GM20431 (cell line): ENCODE data around the gene TFPT.
"Not testable (repeated sequence)": the region's sequence is repeated elsewhere in the genome, so short reads cannot be mapped to it uniquely, and the experiment has no call there.

ENCODE experiments used
- in situ Hi-C: fragments of 300-500 bp; cut with MseI, MboI; formaldehyde crosslinking; loops from one replicate; pipeline ENCODE4 v1.15.0; 2020; ENCODE audit warnings: low sequenced_read_pairs; ENCODE audit not compliant: unreplicated experiment

TFPT gene

DNA sequence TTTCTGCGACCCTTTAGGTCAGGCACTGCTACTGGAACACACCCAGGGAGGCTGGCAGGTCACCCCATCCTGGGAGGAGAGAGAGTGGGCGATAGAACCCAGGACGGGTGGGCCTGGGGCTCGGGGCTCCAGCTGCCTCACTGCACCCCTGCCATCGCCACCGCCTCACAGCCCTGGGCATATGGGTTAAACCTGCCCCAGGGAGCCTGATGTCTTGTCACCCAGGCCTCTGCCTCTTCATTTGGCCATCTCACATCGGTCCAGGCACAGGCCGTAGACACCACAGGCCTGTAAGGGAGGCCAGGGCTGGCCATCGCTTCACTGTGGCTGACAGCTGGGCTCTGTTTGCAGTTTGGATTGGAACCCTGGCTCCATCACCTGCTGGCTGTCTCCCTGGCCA is 10.3 kb upstream of the TFPT start:
- in situ Hi-C loops = no loop called here

DNA sequence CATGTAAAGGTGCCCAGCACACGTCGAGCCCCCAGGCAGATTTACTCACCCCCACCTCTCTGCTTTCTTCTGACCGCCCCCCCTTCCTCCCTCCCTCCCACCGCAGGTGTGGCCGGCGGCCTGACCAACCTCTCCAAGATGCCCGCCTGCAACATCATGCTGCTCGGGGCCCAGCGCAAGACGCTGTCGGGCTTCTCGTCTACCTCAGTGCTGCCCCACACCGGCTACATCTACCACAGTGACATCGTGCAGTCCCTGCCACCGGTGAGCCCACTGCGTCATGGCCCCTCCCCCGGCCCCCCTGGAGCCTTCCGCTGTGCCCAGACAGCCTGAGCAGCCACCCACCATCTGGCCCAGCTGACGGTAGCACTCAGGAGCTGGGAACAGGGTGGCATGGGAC is 8.9 kb upstream of the TFPT start:
- in situ Hi-C loops = no loop called here

DNA sequence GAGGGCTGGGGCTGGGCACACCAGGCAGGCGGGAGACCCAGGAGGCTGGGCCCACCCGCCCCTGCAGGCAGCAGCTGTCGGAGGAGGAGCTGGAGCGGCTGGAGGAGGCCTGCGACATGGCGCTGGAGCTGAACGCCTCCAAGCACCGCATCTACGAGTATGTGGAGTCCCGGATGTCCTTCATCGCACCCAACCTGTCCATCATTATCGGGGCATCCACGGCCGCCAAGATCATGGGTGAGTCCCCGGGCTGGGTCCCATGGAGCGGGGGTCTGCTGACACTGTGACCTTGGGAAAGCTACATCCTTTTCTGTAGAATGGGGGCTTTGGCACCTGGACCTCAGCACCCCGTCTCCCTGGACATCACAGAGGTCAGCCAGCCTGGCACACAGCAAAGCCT is 8.2 kb upstream of the TFPT start:
- in situ Hi-C loops = no loop called here

DNA sequence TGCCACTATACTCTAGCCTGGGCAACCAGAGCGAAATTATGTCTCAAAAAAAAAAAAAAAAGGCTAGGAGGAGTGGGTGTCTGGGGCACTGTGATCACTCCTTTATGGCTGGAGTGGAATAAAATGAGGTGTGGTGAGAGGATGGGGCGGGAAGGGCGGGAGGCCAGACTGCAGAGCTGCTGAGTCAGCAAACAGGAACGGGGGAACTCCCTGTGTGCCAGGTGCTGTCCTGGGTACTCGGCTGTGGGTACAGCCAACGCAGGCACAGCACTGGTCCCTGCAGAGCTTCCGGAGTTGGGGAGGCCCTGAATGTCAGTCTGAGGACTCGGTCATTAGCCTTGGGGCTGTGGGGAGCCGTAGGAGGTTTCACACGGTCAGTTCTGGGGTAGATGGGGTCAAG is 5.8 kb upstream of the TFPT start:
- in situ Hi-C loops = no loop called here

DNA sequence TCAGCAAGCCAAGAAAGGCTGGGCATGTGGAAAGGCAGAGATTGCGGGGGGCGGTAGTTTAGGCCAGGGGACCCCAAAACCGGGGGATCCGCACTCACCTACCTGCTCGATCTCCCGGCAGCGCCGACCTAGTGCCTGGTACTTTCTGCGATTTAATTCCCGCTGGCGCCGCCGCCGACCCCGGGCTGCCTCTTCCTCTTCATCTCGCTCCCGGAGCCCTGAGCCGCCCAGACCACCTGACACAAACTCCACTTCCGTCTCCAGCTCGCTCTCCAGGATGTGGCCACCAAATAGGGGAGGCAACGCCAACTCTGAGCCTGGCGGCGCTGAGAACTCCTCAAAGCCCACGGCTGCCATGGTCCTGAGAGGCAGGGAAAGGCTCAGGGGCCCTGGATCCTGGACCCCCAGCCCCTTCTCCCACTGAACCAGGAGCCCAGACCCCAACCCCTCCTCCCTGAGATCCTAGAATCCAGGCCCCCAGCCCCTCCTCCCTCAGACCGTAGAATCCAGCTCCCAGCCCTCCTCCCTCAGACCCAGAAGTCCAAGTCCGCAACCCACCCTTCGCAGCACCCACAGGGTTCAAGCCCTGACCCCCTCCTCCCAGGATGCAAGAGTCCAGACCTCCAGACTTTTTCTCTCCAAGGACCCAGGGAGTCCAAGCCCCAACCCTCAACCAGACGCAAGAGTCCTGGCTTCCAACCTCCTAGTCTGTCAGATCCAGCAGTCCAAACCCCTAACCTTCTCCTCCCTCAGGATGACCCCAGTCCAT is 933 bp downstream of the TFPT start:
- in situ Hi-C loops = no loop called here

DNA sequence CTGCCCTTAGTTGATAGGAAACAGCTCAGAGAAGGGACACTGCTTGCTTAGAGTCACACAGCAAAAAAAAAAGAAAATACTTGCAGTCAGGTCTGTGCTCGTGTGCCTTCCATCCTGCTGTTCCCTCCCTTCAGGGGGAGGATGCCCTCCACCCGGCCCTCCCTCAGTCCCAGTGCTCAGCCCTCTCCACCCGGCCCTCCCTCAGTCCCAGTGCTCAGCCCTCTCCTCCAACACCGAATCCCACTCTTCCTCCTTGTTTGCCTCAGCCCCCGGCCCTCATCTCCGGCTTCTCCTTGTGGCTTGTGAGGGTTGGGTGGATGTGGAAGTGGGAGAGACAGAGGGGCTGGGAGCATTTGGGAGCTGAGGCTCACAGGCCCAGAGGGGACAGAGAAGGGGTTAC is 5.8 kb downstream of the TFPT start:
- in situ Hi-C loops = no loop called here

DNA sequence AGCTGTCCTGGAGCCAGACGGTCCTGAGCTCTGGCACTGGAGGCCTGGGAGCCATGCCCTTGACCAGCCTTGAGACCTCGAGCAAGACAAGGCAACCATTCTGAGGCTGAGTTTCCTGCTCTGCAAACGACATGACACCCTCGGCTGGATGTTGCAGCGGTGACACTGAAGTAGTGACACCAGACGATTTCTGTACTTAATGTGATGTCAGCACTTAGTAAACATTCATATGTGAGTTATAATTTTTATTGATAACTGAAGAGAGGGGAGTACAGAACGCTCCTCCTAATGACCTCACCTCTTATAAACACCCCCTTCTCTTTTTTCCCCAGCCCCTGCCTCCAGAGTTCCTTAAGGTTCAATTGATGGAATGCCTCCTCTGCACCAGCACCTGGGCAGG is 7.0 kb downstream of the TFPT start:
- in situ Hi-C loops = no loop called here

DNA sequence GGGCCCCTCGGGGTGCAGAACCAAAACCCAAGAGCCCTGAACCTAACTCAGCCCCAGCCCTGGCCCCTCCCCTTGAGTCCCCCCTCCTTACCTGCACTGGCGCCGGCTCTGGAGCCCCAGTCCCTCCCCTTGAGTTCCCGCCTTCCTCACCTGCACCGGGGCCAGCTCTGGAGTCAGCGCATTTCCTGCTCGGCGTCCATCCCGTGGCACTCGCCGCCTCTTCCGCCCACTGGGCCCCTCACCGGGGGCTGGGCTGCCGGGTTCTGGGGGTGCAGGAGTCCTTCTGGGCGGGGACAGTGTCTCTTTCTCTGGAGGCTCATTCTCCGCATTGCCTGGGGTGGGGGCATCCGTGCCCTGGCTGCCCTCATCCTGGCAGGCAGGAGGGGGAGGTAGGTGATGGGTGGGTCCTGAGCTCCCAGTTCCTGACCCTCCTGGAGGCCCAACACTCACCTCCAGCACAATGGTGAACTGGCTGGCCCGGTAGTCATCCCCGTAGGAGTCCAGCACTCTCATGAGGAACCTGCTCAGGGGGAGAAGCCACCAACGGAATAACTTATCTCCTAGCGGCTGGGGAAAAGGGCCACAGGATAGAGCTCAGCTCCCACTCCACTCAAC is 7.5 kb downstream of the TFPT start:
- in situ Hi-C loops = no loop called here

DNA sequence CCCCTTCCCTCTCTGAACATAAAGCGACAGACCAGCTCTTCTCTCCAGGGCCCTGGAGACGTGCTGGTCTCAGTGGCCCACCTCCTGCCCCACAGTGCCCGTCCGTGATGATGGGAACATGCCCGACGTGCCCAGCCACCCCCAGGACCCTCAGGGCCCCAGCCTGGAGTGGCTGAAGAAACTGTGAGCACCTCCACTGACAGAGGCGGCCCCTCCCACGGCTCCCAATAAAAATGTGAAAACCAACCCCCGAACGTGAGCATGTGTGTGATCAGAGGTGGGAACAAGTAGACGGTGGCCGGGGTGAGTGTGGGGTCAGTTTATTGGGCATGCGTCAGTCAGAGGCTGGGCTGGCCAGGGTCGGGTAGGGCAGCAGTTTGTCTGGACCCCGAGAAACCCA is 8.7 kb downstream of the TFPT start:
- in situ Hi-C loops = no loop called here

DNA sequence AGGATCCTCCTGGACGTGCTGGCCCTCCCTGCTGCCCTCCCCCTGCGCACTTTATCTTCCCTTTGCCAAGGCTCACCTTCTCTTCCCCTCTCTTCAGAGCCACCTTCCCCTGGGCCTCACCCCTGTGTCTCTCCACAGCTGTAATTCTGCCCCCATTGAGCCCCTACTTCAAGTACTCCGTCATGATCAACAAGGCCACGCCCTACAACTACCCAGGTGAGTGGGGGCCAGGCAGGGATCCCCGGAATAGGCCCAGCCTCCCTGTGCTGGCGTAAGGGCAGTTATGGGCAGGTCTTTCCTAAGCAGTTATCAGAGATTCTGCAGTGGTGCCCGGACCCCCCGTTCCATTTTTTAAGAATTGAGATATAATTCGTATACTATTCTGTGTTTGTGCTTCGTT is 9.7 kb downstream of the TFPT start:
- in situ Hi-C loops = no loop called here

DNA sequence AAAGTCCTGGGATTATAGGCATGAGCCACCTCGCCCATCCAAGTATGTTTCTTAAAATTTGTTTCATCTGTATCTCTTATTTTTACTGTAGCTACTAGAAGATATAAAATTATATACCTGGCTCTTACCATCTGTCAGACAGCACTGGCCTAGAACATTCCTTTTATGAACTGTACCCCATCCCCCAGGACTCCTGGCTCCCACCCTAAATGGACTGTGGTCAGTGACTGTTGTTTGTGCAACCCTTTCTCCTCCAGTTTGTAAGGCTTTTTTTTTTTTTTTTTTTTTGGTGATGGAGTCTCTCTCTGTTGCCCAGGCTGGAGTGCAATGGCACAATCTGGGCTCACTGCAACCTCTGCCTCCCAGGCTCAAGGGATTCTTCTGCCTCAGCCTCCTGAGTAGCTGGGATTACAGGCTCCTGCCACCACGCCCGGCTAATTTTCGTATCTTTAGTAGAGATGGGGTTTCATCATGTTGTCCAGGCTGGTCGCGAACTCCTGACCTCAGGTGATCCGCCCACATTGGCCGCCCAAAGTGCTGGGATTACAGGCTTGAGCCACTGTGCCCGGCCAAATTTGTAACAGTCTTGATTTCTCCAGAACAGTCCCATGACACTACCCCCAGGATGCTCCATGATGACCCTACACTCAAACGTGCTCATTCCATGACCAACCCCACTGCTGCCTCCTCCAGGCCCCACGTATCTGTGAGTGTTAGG is 10.3 kb downstream of the TFPT start:
- in situ Hi-C loops = no loop called here

DNA sequence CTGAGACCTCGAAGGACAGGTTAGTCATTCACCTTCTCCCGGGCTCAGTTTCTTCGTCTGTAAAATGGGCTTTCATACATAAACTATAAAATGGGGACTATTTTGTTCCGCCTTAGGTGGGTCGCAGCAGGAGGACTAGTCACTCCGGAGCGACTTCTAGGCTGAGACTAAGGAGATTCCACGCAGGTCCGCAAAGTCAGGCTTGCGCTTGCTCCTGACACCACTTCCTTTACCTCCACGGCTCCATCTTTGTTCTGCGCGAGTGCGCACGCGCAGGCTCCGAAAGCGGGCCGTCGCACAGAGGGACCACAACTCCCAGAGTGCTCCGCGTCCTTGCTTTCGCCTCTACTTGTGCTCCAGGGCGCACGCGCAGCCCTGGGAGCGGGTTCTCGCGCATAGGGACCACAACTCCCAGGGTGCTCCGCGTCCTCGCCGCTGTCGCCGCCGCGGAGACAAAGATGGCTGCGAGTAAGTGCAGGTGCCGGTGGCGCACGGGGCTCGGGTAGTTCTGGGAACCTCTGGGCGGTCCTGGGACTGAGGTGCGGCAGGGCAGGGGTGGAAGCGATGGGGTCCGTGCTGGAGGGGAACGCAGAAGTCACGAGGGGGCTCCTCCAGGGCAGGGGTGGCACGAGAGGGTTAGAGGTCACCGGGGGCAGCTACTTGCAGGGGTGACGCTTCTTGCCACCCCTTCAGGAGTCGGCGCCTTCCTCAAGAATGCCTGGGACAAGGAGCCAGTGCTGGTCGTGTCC is 12.9 kb downstream of the TFPT start, which contains the start of gene NDUFA3:
TSS of gene NDUFA3 (plus strand) at position 435 of the 749 bp plus-strand sequence. CDS start at position 459, 24 bp downstream.
- in situ Hi-C loops = no loop called here

DNA sequence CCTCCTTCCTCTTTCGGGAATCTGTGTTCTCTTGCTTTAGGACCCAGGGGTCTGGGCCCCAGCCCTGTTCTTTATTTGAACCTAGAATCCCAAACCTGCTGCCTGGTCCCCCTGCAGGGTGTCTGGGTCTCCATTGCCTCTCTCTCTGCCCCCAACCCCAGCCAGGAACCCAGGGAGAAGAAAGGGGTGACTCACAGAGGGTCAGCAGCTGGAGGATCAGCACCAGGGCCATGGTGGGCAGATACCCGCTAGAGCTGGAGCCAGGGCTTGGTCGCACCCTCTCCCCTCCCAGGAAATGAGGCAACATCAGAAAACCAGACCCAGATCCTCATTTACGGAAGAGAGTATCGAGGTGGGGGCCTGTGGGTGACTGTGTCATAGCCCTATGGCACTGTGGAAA is 14.9 kb downstream of the TFPT start, which contains the start of gene OSCAR:
TSS of gene OSCAR (minus strand) at position 243 of the 400 bp plus-strand sequence. CDS start at position 232, 11 bp downstream.
- in situ Hi-C loops = no loop called here

DNA sequence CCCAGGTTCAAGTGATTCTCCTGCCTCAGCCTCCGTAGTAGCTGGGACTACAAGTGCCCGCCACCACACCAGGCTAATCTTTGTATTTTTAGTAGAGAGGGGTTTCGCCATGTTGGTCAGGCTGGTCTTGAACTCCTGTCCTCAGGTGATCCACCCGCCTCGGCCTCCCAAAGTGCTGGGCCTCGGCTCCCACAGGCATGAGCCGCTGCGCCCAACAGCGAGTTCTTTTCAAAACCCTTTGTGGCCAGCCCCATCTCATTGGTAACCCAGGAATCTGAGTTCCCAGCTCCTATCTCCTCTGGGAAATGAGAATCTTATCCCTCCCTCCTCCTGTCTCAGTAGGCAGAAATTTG is 15.6 kb downstream of the TFPT start:
- in situ Hi-C loops = not testable (repeated sequence)

DNA sequence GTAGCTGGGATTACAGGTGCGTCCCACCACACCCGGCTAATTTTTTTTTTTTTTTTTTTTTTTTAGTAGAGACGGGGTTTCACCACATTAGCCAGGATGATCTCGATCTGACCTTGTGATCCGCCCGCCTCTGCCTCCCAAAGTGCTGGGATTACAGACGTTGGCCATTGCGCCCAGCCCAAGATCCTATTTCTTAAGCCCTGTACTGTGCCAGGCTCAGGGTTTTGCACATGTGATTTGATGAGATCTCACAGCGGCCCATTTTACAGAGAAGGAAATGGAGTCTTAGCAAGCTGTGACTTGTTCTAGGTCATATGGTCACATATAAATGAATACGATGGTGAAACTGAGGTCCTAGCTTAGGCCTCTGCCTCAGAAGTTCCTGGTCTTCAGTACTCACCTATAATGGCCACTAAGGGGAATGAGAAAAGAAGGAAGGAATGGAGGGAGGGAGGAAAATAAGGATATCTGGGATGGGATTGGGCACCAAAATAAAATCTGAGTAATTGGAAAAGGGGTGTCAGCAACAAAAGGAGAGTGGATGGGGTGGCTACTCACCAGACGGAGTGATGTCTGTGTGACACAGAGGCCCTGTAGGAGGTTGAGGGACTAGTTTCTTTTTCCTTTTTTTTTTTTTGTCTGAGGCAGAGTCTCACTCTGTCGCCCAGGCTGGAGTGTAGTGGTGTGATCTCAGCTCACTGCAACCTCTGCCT is 16.1 kb downstream of the TFPT start:
- in situ Hi-C loops = no loop called here

DNA sequence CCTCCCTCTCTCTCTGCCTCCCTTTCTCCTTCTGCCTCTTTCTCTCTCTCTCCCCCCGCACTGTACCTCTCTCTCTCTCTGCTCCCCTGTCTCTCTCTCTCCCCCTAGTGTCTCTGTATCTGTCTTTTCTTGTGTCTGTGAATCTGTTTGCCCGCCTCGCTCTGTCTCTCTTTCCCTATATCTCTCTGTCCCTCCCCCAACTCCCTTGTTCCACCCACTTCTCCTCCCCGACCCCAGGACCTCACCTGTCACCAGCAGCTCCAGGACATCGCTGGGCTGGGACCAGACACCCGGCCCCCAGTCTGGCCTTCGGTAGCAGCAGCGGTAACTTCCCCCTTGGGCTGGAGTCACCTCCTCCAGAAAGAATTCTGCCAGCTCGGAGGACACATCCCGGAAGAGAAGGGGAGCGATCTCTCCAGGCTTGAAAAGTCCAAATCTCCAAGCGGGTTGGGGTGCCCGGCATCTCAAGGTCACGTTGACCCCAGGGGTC is 18.8 kb downstream of the TFPT start:
- in situ Hi-C loops = no loop called here

DNA sequence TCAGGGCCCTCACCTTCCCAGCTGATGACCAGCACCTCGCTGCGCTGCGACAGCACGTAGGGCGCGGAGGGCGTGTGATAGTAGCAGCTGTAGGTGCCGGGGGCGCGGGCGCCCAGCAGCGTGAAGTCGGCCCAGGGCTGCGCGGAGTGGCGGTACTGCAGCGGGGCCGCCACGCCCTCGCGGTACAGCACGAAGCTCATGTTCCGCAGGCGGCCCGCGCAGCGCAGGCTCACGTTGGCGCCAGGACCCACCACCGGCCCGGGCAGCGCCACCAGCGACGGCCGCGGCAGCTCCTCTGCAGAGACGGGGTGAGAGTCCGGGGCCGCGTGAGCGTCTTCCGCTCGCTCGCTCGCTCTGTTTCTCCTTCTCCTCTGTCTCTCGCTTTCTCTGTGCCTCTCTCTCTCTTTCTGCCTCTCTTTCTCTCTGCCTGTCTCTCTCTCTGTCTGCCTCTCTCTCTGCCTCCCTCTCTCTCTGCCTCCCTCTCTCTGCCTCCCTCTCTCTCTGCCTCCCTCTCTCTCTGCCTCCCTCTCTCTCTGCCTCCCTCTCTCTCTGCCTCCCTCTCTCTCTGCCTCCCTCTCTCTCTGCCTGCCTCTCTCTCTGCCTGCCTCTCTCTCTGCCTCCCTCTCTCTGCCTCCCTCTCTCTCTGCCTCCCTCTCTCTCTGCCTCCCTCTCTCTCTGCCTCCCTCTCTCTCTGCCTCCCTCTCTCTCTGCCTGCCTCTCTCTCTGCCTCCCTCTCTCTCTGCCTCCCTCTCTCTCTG is 19.4 kb downstream of the TFPT start:
- in situ Hi-C loops = not testable (repeated sequence)

DNA sequence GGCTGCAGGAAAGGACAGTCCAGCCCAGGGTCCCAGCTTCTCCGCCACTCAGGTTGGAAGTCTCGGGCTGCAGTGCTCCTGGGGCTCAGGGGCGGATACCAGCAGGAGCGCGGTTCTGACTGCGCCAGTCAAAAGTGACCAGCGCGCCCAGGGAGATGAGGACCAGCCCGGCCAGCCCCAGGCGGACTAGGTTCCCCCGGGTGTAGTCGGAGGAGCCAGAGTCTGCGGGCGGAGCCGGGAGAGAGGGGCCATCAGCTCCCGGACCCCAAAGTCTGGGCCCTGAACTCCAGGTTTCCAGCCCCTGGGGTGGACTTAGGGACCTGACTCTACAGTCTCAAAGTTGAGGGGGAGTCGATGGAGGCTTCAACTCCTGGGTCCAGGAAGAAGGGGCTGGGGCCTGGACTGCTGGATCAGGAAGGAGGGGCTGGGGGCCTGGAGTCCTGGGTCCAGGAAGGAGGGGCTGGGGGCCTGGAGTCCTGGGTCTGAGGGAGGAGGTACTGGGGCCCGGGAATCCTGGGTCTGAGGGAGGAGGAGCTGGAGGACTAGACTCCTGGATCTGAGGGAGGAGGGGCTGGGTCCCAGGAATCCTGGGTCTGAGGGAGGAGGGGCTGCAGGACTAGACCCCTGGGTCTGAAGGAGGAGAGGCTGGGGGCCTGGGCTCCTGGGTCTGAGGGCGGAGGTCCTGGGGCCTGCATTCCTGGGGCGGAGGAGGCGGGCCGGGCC is 20.2 kb downstream of the TFPT start:
- in situ Hi-C loops = no loop called here
